ENCODE measurements around the gene EDAR. TPM values are rescaled to one million over a fixed set of nuclear protein-coding genes. Genes with fewer than 3 reads are reported as not detected.

EDAR gene
- polyA plus RNA-seq, 2 of the 4 experiments (the other 2 are of a cell fraction): 0.05 to 0.26 TPM

GRCh38 chr2:108925735-108926134 is 63.3 kb downstream of the EDAR start:
- DNase-seq (ENCODE audit: low read depth in 1 of 2, low spot score in 1 of 2): no peak
- 78% methylated on average over 8 of the region's 8 CpGs for WGBS (ENCODE audit: missing lambda C conversion rate)
- no peak overlapping the region for H3K4me3 ChIP-seq
- TF ChIP-seq, protein P1, sequence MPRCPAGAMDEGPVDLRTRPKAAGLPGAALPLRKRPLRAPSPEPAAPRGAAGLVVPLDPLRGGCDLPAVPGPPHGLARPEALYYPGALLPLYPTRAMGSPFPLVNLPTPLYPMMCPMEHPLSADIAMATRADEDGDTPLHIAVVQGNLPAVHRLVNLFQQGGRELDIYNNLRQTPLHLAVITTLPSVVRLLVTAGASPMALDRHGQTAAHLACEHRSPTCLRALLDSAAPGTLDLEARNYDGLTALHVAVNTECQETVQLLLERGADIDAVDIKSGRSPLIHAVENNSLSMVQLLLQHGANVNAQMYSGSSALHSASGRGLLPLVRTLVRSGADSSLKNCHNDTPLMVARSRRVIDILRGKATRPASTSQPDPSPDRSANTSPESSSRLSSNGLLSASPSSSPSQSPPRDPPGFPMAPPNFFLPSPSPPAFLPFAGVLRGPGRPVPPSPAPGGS (IDR thresholded peaks at IDR 0.05): no peak
- TF ChIP-seq ZC3H11A (IDR thresholded peaks at IDR 0.05) (no peak), PHF8 (IDR thresholded peaks at IDR 0.05; ENCODE audit: borderline replicate concordance, low read depth) (no peak), ESRRA (IDR thresholded peaks at IDR 0.05; ENCODE audit: borderline replicate concordance, low read length) (no peak), KDM5A (IDR thresholded peaks at IDR 0.05) (no peak), HOXB5 (CRISPR knock-in tag; IDR thresholded peaks at IDR 0.05) (no peak), POLR2A (IDR thresholded peaks at IDR 0.05; ENCODE audit: low read length) (no peak), MAFK (IDR thresholded peaks at IDR 0.05; ENCODE audit: partially characterized antibody) (no peak), MAZ (IDR thresholded peaks at IDR 0.05; ENCODE audit: borderline replicate concordance, low read depth, low read length) (no peak), USF2 (IDR thresholded peaks at IDR 0.05) (no peak), CBX2 (IDR thresholded peaks at IDR 0.05; ENCODE audit: borderline replicate concordance, low read depth) (no peak), HOXA7 (CRISPR knock-in tag; IDR thresholded peaks at IDR 0.05) (no peak), GATA3 (IDR thresholded peaks at IDR 0.05; ENCODE audit: borderline replicate concordance) (no peak)
- TF ChIP-seq, protein P2, sequence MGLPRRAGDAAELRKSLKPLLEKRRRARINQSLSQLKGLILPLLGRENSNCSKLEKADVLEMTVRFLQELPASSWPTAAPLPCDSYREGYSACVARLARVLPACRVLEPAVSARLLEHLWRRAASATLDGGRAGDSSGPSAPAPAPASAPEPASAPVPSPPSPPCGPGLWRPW (IDR thresholded peaks at IDR 0.05): no peak
- H3K27ac ChIP-seq: no peak overlapping the region
- ATAC-seq: no peak
- no peaks in the 10 kb centered on the region for H3K9me3 ChIP-seq
- H3K4me1 ChIP-seq: no peaks in the 10 kb centered on the region
- POLR2A ChIA-PET: no interaction called here
- no peak overlapping the region for H3K4me2 ChIP-seq
- FAIRE-seq: no peak
- CTCF ChIA-PET: interaction anchor here (5.0 to 5.6 kb wide), 2 partner anchors 11 to 63 kb away, joined by 46 to 74 read pairs; partner anchors contain the start of gene EDAR

DNA sequence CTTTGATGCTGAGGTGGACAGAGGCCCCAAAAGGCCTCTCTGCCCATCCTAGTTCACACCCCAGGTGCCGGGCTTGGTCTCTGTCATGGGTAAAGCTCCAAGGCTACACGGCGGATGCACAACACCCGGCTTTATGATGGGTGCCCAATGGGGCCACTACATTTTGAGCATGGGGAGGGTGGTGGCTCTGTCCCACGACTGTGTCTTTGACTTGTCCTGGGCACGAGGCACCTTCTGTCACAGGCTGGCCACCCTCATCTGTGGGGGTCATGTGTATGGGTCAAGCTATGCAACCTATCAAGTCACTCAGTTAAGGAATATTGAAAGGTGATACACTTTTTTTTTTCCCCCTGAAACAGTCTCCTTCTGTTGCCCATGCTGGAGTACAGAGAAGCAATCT is 63.7 kb downstream of the EDAR start:
- FAIRE-seq: no peak
- WGBS (ENCODE audit: missing lambda C conversion rate): 73% methylated on average over 6 of the region's 6 CpGs

GRCh38 chr2:108924580-108925251 is 64.3 kb downstream of the EDAR start:
- Histone ChIP-seq H3K9me3 (no peaks in the 10 kb centered on the region), H3K4me2 (no peak overlapping the region), H3K4me1 (no peaks in the 10 kb centered on the region), H3K4me3 (no peak overlapping the region), H3K27ac (no peak overlapping the region)
- TF ChIP-seq, protein P2 (IDR thresholded peaks at IDR 0.05): no peak
- TF ChIP-seq RARB (CRISPR knock-in tag; IDR thresholded peaks at IDR 0.05) (no peak), CHD2 (IDR thresholded peaks at IDR 0.05; ENCODE audit: low read length, partially characterized antibody) (no peak), ZSCAN20 (CRISPR knock-in tag; IDR thresholded peaks at IDR 0.05) (no peak), SMC3 (IDR thresholded peaks at IDR 0.05) (no peak), USF2 (IDR thresholded peaks at IDR 0.05) (no peak), MAFK (IDR thresholded peaks at IDR 0.05; ENCODE audit: partially characterized antibody) (no peak), EHF (CRISPR knock-in tag; IDR thresholded peaks at IDR 0.05) (no peak), NPAS2 (CRISPR knock-in tag; IDR thresholded peaks at IDR 0.05; ENCODE audit: borderline replicate concordance) (no peak), CHD4 (IDR thresholded peaks at IDR 0.05; ENCODE audit: borderline replicate concordance) (no peak)
- TF ChIP-seq, protein P3, sequence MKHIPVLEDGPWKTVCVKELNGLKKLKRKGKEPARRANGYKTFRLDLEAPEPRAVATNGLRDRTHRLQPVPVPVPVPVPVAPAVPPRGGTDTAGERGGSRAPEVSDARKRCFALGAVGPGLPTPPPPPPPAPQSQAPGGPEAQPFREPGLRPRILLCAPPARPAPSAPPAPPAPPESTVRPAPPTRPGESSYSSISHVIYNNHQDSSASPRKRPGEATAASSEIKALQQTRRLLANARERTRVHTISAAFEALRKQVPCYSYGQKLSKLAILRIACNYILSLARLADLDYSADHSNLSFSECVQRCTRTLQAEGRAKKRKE (CRISPR knock-in tag; IDR thresholded peaks at IDR 0.05; ENCODE audit: low read depth): no peak
- TF ChIP-seq, protein P4, sequence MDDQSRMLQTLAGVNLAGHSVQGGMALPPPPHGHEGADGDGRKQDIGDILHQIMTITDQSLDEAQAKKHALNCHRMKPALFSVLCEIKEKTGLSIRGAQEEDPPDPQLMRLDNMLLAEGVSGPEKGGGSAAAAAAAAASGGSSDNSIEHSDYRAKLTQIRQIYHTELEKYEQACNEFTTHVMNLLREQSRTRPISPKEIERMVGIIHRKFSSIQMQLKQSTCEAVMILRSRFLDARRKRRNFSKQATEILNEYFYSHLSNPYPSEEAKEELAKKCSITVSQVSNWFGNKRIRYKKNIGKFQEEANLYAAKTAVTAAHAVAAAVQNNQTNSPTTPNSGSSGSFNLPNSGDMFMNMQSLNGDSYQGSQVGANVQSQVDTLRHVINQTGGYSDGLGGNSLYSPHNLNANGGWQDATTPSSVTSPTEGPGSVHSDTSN (IDR thresholded peaks at IDR 0.05): no peak
- ATAC-seq (no peak), DNase-seq (ENCODE audit: low read depth in 1 of 2, low spot score in 1 of 2) (no peak), FAIRE-seq (no peak)
- WGBS (ENCODE audit: missing lambda C conversion rate): 58% methylated on average over 13 of the region's 14 CpGs
- CTCF ChIA-PET: interaction anchor here (2.0 to 5.0 kb wide), 2 partner anchors 64 to 77 kb away, joined by 7 to 46 read pairs; partner anchors contain the start of gene EDAR
- POLR2A ChIA-PET: no interaction called here

More for the DNA sequence above, 63.7 kb downstream of the EDAR start:
- ATAC-seq (no peak), DNase-seq (ENCODE audit: low read depth in 1 of 2, low spot score in 1 of 2) (no peak)
- H3K27ac ChIP-seq: no peak overlapping the region
- TF ChIP-seq CHD4 (IDR thresholded peaks at IDR 0.05; ENCODE audit: borderline replicate concordance) (no peak), NR3C1 (IDR thresholded peaks at IDR 0.05) (no peak), HOXB13 (CRISPR knock-in tag; IDR thresholded peaks at IDR 0.05; ENCODE audit: low read depth) (no peak), EP300 (IDR thresholded peaks at IDR 0.05) (no peak)
- TF ChIP-seq, protein P5, sequence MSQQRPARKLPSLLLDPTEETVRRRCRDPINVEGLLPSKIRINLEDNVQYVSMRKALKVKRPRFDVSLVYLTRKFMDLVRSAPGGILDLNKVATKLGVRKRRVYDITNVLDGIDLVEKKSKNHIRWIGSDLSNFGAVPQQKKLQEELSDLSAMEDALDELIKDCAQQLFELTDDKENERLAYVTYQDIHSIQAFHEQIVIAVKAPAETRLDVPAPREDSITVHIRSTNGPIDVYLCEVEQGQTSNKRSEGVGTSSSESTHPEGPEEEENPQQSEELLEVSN (IDR thresholded peaks at IDR 0.05; ENCODE audit: borderline replicate concordance, low read depth): no peak
- TF ChIP-seq, protein P3 (CRISPR knock-in tag; IDR thresholded peaks at IDR 0.05; ENCODE audit: low read depth): no peak
- H3K4me2 ChIP-seq: no peak overlapping the region
- no peaks in the 10 kb centered on the region for H3K4me1 ChIP-seq
- no peaks in the 10 kb centered on the region for H3K9me3 ChIP-seq
- no peak overlapping the region for H3K4me3 ChIP-seq
- CTCF ChIA-PET: interaction anchor here (2.0 to 5.0 kb wide), 2 partner anchors 63 to 77 kb away, joined by 7 to 46 read pairs; partner anchors contain the start of gene EDAR
- POLR2A ChIA-PET: no interaction called here
